ENCODE measurements around the gene WDFY2.

WDFY2 gene

GRCh38 chr13:51628059-51628852 lies 44.0 kb downstream of the WDFY2 start:
- H3K27me3 ChIP-seq (ENCODE audit: low read depth, low read length), result no peaks in the 10 kb centered on the region
- no peaks in the 10 kb centered on the region for H3K9me3 ChIP-seq (ENCODE audit: insufficient read depth, low read length)
- TF ChIP-seq EZH2phosphoT487 (IDR thresholded peaks at IDR 0.05; ENCODE audit: low read depth), result no peak
- no peak overlapping the region for H3K9ac ChIP-seq (ENCODE audit: low read length)
- peaks cover 26% of the 10 kb centered on the region for H3K4me1 ChIP-seq (ENCODE audit: low read length)
- H3K36me3 ChIP-seq (replicated peaks; ENCODE audit: low read depth, low read length), result no peaks in the 10 kb centered on the region
- H2AFZ ChIP-seq (ENCODE audit: low read depth, low read length), result no peak overlapping the region
- H3K27ac ChIP-seq (ENCODE audit: low read length), result no peak overlapping the region
- H3K4me3 ChIP-seq (ENCODE audit: low read length), result no peak overlapping the region
- no peak overlapping the region for H3K4me2 ChIP-seq (ENCODE audit: low read length)
- H3K79me2 ChIP-seq (ENCODE audit: low read length), result peaks cover 19% of the 10 kb centered on the region
- H4K20me1 ChIP-seq (ENCODE audit: insufficient read depth, low read length), result 0 out of 2 replicates have a peak, but pooled peaks cover 4% of the 10 kb centered on the region

- H3K4me3 ChIP-seq (ENCODE audit: low read length), result no peak overlapping the region
- H3K9ac ChIP-seq (ENCODE audit: low read length), result no peak overlapping the region
- H3K27ac ChIP-seq (ENCODE audit: low read length), result no peak overlapping the region
Measured at GRCh38 chr13:51629491-51630287, 45.4 kb downstream of the WDFY2 start.

GRCh38 chr13:51630288-51630615 lies 46.0 kb downstream of the WDFY2 start:
- H3K4me1 ChIP-seq (ENCODE audit: low read length), result peaks cover 28% of the 10 kb centered on the region

More at GRCh38 chr13:51629491-51630287, 45.4 kb downstream of the WDFY2 start:
- Histone ChIP-seq H2AFZ (ENCODE audit: low read depth, low read length) (no peak overlapping the region), H3K36me3 (replicated peaks; ENCODE audit: low read depth, low read length) (no peaks in the 10 kb centered on the region), H4K20me1 (ENCODE audit: insufficient read depth, low read length) (0 out of 2 replicates have a peak, but pooled peaks cover 4% of the 10 kb centered on the region), H3K4me2 (ENCODE audit: low read length) (no peak overlapping the region), H3K4me1 (ENCODE audit: low read length) (peaks cover 29% of the 10 kb centered on the region), H3K9me3 (ENCODE audit: insufficient read depth, low read length) (no peaks in the 10 kb centered on the region), H3K79me2 (ENCODE audit: low read length) (peaks cover 30% of the 10 kb centered on the region), H3K27me3 (ENCODE audit: low read depth, low read length) (no peaks in the 10 kb centered on the region)
- TF ChIP-seq EZH2phosphoT487 (IDR thresholded peaks at IDR 0.05; ENCODE audit: low read depth) (no peak), CTCF (IDR thresholded peaks at IDR 0.05; ENCODE audit: low read depth, low read length) (no peak)

More at GRCh38 chr13:51630288-51630615, 46.0 kb downstream of the WDFY2 start:
- Histone ChIP-seq H3K4me2 (ENCODE audit: low read length) (no peak overlapping the region), H3K27me3 (ENCODE audit: low read depth, low read length) (no peaks in the 10 kb centered on the region), H3K9me3 (ENCODE audit: insufficient read depth, low read length) (no peaks in the 10 kb centered on the region), H3K27ac (ENCODE audit: low read length) (no peak overlapping the region), H3K9ac (ENCODE audit: low read length) (no peak overlapping the region), H3K4me3 (ENCODE audit: low read length) (no peak overlapping the region), H4K20me1 (ENCODE audit: insufficient read depth, low read length) (0 out of 2 replicates have a peak, but pooled peaks cover 4% of the 10 kb centered on the region), H3K79me2 (ENCODE audit: low read length) (peaks cover 25% of the 10 kb centered on the region), H2AFZ (ENCODE audit: low read depth, low read length) (no peak overlapping the region), H3K36me3 (replicated peaks; ENCODE audit: low read depth, low read length) (no peaks in the 10 kb centered on the region)
- TF ChIP-seq EZH2phosphoT487 (IDR thresholded peaks at IDR 0.05; ENCODE audit: low read depth) (no peak), CTCF (IDR thresholded peaks at IDR 0.05; ENCODE audit: low read depth, low read length) (no peak)
